Stimulated activated CD8-positive, alpha-beta memory T cell treated with anti-CD3 and anti-CD28 coated beads, Interleukin-4, amount 100 ng/mL, for 48 hours (primary cell): ENCODE measurements around the gene PCDHGC3.

Experiments
- DNase-seq: peaks from one replicate; pipeline ENCODE4 v3.0.0-alpha.2; 2020

Gene PCDHGC3

DNA sequence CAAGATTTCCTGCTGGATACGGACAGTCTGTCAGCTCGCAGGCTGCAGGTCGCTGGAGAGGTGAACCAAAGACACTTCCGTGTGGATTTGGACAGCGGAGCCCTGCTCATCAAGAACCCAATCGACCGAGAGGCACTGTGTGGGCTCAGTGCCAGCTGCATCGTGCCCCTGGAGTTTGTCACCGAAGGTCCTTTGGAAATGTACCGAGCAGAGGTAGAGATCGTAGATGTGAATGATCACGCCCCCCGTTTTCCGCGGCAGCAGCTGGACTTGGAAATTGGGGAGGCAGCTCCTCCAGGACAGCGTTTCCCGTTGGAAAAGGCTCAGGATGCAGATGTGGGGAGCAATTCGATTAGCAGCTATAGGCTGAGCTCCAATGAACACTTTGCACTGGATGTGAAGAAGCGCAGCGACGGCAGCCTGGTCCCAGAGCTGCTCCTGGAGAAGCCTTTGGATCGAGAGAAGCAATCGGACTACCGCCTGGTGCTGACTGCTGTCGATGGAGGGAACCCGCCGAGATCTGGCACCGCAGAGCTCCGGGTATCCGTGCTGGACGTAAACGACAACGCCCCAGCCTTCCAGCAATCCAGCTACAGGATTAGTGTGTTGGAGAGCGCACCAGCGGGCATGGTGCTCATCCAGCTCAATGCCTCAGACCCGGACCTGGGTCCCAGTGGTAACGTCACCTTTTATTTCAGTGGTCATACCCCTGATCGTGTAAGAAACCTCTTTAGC, 9.7 kb downstream of the PCDHGC3 start:
- no peak for DNase-seq

DNA sequence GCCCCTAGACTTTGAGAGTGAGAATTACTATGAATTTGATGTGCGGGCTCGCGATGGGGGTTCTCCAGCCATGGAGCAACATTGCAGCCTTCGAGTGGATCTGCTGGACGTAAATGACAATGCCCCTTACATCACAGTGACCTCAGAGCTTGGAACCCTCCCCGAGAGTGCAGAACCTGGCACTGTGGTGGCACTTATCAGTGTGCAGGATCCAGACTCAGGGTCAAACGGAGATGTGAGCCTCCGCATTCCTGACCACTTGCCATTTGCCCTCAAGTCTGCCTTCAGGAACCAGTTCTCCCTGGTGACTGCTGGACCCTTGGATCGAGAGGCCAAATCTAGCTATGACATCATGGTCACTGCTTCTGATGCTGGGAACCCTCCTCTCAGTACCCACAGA, 10.3 kb downstream of the PCDHGC3 start:
- DNase-seq = no peak

DNA sequence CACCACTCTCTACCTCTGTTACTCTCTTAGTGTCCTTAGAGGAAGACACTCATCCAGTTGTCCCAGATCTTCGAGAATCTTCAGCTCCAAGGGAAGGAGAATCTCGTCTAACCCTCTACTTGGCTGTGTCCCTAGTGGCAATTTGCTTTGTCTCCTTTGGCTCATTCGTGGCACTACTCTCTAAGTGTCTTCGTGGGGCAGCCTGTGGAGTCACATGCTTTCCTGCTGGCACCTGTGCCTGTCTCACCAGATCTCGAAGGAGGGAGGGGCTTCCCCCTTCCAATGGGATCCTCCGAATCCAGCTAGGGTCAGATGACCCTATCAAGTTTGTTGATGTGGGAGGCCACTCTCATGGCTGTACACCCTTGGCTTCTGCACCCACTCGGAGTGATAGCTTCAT, 11.4 kb downstream of the PCDHGC3 start:
- no peak for DNase-seq

DNA sequence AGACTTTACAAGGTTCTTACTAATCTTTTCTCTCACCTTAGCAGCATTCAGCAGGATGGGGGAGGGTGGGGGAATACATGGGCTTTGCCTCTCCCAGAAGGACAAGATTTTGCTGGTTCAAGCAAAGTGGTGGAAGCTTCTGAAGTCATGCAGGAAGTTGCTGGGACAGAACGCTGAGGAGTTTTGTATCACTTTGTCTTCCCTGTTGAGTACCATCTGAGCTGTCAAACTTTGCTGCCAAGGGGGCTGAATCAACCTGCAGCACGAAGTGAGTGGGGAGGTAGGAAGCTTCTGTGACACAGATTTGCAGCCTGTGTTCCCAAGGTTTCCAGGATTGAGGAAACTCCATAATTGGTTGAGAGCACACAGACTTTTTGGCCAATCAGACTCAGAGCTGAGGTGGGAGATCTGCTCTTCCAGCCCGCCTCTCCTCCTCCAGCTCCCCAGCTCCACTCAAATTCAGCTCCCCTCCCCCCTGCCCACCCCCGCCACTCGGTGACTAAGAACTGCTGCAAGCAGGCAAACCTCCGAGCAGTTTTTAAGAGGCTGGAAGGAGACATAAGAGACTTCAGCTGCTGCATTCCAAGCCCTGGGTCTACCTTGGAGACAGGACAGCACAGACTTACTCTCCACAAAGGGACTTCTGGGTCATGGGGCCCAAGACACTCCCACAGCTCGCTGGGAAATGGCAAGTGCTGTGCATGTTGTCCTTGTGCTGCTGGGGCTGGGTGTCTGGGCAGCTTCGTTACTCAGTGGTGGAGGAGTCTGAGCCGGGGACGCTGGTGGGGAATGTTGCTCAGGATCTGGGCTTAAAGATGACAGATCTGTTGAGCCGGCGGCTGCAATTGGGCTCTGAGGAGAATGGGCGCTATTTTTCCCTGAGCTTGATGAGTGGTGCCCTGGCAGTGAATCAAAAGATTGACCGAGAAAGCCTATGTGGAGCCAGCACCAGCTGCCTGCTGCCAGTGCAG, 13.1 kb downstream of the PCDHGC3 start, which contains the start of gene PCDHGC5:
Gene PCDHGC5 (plus strand): TSS at position 491 of the 971 bp plus-strand sequence. CDS start 160 bp downstream, at position 651.
- no peak for DNase-seq

DNA sequence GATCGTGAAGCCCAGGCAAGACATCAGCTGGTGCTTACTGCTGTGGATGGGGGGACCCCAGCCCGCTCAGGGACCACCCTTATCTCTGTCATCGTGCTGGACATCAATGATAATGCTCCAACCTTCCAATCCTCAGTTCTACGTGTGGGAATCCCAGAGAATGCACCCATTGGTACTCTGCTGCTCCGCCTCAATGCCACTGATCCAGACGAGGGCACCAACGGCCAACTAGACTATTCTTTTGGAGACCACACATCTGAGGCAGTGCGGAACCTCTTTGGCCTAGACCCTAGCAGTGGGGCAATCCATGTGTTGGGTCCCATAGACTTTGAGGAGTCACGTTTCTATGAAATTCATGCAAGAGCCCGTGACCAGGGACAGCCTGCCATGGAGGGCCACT, 14.1 kb downstream of the PCDHGC3 start:
- no peak for DNase-seq

DNA sequence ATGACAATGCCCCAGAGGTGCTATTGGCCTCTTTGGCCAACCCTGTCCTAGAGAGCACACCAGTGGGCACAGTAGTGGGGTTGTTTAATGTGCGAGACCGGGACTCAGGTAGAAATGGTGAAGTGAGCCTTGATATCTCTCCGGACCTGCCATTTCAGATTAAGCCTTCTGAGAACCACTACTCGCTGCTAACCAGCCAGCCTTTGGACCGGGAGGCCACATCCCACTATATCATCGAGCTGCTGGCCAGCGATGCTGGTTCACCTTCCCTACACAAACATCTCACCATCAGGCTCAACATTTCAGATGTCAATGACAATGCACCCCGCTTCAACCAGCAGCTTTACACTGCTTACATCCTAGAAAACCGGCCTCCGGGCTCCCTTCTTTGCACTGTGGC, 14.5 kb downstream of the PCDHGC3 start:
- DNase-seq = no peak

DNA sequence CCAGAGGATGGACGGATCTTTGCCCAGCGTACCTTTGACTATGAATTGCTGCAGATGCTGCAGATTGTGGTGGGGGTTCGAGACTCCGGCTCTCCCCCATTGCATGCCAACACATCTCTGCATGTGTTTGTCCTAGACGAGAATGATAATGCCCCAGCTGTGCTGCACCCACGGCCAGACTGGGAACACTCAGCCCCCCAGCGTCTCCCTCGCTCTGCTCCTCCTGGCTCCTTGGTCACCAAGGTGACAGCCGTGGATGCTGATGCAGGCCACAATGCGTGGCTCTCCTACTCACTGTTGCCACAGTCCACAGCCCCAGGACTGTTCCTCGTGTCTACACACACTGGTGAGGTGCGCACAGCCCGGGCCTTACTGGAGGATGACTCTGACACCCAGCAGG, 15.0 kb downstream of the PCDHGC3 start:
- no peak for DNase-seq

DNA sequence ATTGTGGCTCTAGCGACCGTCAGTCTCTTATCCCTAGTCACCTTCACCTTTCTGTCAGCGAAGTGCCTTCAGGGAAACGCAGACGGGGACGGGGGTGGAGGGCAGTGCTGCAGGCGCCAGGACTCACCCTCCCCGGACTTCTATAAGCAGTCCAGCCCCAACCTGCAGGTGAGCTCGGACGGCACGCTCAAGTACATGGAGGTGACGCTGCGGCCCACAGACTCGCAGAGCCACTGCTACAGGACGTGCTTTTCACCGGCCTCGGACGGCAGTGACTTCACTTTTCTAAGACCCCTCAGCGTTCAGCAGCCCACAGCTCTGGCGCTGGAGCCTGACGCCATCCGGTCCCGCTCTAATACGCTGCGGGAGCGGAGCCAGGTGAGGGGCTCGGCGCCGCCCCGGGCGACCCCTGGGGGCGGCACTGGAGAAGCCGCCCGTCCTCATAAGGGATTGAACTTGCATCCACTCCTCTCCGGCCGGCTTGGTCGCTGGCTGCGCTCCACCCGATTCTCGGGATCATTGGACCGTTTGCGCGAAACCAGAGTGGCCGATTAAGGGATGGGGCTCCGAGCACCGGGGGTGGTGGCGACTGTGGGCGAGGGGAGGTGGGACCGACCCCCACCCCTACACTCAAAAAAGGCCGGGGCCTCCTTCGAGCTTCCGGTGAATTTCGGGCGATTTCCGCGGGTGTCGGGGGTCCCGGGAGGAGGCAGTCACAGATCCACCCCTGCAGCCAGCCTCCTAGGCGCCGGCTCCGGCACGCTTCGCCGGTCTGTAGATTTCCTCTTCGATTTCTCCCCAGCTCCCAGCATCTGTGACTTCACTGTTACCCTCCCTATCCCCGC, 15.8 kb downstream of the PCDHGC3 start:
- DNase-seq = no peak

DNA sequence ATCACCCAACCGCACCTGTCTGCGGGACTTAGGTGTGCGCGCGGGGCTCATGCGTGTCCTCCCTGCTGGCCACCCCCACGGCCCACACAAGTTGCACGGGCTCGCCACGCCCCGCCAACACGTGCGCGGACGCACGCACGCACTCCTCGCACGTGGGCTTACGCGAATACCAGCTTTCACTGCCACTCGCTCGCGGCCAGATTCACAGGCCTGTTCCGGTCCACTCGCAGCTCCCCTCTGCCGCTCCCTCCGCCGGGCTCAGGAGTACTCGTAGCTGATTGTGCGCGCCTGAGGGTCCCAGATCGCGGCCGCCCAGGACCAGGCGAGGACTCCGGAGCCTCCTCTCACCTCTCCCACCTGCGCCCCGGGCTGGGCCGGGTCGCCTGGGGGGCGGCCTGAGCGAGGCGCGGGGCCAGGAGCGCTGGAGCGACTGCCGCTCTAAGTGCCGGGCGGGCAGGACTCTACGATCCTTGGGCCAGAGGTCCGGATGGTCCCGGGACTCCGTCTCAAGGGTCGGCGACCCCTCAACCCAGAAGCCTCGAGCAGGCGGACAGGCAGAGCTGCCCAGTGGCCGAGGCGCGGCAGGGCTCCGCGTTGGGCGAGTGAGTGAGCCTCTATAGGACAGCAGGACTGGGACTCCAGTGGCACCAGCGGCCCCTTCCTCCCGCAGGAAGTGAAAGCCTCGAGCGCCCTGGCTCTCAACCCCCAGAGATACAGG, 16.6 kb downstream of the PCDHGC3 start:
- no peak for DNase-seq

DNA sequence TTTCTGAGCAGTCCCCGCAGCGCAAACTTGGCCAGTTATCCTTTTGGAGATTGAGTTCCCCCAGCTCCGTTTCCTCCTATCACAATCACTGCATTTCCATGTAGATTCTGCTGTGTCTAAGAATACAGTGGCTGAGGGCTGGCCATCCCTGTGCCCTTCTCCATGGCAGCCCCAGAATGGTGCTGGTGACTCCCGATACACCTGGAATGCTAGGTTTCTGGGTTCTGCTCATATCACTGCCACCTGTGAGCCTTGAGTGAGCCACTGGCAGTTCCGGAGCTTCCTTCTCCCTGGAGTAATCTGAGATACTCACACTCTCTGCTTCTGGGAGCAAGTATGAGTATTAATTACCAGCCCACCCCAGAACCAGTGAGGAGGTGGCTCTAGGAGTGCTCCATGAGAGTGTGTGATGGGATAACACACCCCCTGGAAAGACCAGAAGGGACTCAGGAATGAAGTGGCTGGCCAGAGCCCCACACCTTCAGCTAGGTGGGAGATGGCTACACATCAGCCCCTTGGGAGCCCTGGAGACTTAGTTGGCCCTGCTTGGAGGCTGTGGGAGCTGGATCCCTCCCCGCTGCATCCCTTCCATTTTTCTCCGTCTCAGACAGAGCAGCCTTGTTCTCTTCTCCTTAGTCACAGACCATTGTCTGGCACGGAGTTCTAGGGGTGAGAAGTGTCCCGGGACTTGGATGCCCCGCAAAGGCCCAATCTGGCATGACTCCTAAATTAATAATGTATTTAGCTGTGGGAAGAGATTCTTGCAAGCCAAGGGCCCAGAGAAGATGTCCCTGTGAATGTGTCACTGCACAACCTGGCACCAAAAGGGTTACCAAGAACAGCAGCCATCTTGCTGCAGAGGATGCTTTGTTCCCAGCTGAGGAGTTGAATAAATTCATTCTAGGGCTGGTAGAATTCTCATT, 18.0 kb downstream of the PCDHGC3 start:
- no peak for DNase-seq

DNA sequence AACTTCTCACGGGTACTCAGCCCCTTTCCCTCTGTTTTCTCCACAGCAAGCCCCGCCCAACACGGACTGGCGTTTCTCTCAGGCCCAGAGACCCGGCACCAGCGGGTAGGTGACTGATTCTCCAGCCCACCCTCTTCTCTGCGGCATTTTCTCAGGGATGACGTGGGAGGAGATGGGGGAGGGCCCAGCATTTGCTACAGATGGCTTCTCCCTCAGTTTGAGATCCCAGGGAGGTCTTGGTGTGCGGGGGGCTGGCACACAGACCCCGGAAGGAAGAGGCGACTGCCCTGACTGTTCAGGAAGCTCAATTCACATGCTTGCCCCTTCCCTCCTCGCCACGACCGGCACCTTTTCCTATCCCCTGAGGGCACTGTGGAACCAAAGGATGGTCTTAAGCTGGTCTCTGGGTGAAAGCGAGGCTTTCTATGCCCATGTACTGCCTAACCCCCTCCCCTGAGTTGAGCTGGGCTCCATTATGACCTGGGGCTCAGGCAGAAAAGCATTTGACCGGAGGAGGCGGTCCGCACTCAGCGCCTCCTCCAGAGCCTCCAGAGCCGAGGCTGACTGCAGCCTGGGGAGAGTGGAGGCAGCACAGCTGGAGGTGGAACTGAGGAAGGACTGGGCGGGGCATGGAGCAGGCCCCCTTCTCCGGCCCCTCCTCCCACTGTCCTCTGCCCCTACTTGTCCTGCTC, 19.1 kb downstream of the PCDHGC3 start:
- no peak for DNase-seq

DNA sequence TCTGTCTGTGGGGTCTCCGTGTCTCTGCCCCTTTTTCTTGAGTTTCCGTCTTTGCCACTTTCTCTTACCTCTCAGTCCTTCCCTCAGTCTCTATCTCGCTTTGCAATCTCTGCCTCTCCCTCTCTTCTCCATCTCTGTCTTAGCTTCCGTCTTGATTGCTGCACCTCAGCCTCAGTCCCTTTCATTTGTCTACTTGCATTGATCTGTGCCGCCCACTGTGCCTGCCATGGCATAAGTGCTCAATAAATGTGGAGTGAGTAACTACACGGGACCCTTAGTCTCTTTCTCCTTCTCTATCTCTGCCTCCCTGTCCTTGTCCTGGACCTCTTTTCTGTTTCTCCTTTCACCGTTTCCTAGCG, 19.7 kb downstream of the PCDHGC3 start:
- no peak for DNase-seq

DNA sequence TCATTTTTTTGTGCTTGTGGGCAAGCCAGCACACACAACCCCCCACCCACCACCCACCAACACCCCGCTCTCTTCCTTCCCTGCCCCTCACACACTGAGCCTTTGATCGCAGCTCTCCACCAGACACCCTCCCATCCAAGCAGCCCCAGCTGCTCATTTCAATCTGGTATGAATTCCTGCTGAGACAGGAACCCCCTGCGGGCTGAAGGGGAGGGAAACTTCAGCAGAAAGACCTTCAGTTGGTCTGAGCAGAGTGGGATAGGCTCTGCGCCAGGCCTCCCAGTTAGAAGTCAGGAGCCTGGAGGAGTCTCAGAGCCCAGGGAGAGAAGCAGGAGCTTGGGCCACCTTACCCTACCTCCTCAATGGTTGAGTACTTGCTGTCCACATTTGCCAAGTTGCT, 20.3 kb downstream of the PCDHGC3 start:
- no peak for DNase-seq

DNA sequence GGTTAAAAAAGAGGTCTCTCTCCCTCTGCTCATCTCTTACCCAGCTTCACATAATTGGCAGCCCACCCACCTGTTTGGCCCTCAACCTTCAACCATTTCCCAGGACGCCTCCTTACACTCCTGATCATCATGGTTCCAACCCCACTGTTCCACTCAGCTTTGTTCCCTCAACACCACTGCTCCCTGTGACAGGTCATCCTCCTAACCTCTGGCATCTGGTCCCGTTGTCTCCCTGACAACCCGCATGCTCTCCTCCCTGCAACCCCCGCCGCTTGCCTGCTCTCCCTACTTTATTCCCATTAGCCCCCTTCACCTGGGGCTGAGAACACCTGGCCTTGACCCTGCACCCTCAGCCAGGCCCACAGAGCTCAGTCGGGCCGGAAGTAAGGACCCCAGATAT, 26.0 kb downstream of the PCDHGC3 start:
- no peak for DNase-seq

DNA sequence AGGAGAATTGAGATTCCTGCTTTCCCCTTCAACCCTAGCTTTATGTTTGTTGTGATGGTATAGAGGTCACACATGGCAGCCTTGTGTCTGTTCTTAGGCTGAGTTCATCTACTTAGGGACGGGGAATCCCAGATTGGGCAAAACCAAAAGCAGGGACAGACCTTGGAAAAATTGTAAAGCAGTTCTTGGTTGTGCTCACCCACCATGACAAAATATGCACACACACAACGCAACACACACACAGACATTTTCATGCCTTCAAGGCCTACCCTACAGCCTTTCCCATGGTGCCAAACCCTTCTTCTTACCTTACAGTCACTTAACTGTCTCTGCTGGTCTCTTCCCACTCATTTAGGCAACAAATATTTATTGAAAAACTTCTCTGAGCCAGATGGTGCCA, 27.9 kb downstream of the PCDHGC3 start:
- DNase-seq = no peak

DNA sequence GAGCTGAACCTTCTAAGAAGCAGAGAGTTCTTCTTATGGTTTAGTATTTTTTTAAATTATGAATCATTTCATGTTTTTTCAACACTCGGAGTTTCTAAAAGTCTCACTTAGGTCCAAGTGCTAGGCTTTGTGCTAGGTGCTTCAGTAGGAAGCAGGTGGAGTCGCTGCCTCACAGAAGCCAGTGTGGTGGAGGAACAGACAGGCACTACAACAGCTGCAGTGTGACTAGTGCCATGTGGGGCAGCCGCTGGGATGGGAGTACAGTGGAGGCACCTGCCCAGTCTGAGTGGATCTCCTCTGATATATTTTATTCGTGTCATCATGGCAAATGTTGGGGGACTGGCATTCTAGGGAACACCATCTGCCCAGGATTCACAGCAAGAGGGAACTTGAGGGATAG, 28.4 kb downstream of the PCDHGC3 start:
- no peak for DNase-seq

DNA sequence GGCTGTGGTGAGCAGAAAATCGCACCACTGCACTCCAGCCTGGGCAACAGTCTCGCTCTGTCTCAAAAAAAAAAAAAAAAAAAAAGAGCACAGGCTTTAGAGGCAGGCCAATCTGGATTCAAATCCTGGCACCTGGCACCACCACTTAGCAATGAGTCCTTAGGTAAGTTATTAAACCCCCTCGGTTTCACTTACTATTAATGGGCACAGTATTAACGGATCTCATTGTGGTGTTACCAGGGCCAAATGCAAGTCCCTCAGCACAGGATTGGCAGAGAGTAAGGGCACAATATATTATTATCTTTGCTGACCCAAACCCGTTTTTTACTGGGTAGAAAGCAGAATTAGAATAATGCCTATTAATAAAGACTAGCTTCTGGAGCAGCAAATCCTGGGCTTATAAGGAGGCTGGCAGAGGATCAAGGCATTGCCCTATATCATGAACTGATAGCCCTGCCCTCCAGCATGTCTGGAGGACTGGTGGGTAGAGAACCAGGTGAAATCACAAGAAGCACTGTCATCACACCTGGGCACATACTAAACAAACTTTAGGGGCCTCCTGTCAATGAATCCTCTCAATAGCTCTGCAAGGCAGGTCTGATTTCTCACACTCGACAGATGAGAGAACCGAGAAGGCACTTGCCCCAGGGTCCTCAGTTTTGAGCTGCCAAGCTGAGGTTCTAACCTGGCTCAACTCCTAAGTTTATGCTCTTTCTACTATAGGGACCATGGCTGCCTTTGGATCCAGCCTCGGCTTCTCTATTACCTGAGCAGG, 30.8 kb downstream of the PCDHGC3 start:
- no peak for DNase-seq

DNA sequence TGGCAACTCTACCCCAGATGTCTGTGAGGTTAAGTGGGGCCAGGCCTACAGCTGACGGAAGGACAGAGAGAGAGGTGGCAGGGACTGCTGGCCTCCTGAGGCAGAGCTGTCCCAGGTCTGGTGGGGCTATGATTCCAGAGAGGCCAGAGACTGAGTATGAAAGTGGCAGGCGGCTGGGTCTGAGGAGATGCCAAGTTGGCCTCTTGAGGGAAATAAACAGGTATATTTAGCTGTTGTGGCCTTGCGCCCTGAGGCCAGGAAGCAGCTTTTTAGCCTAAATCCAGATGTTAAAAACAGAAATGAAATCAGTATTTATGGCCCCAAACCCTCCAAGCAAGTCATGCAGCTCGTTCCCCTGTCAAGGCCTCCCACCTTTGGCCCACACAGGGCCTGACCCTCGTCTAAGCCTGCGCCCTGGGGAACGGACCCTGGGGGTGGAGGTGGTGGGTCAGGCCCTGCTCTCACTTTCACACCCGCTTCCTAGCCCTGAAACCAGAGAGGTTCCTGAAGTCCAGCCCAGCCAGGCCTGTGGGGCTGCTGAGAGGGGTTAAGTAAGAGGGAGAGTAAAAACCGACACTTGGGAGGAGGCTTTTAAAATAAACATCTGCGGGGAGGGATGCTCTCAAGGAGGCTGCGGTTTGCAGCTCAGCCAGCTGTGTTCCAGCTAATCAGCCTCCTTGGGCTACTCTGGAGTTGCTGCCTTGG, 31.8 kb downstream of the PCDHGC3 start:
- no peak for DNase-seq

DNA sequence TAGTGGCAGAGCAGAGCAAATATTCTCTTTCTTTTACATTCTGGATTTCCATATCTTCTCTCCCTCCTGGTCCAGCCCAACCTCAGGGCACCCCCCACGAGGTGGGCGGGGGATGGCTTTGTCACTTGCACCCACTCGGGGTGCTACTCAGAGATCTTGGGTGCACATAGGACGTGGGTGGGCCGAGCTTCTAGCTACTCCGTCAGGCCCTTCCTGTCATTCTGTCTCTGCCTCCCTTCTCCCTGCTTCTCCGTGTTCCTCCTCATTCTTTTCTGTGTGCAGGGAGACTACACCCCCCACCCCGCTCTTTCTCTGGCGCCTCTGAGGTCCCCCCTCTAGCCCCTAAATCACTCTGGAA, 32.7 kb downstream of the PCDHGC3 start:
- no peak for DNase-seq
